Gastrocnemius medialis (tissue), 4 donors: Measurements from ENCODE around the gene ABCC4.

ENCODE experiments used
- CTCF ChIP-seq, 5 experiments: fragments of 450-650 bp in 3 of 5; fragments of 200-600 bp in 2 of 5; sonication (generic) in 2 of 5; IDR thresholded peaks in 4 of 5; conservative IDR thresholded peaks in 1 of 5; 1 replicate in 4 of 5; 2 replicates in 1 of 5; pipeline ENCODE4 v1.5.1; 2016 to 2019; ENCODE audit warnings: antibody characterized with exemption in 5 of 5, mild to moderate bottlenecking in 3 of 5, moderate library complexity in 3 of 5
- POLR2A ChIP-seq, 2 donors: fragments of 450-650 bp; IDR thresholded peaks; one replicate each; pipeline ENCODE4 v1.6.1; 2017; ENCODE audit warnings: antibody characterized with exemption in 2 of 2, mild to moderate bottlenecking in 2 of 2, moderate library complexity in 2 of 2

- TF ChIP-seq CTCF (IDR thresholded peaks at IDR 0.05 in 4 of 5, conservative IDR thresholded peaks at IDR 0.05 in 1 of 5) (no peak), POLR2A (IDR thresholded peaks at IDR 0.05) (no peak)
Measured at GRCh38 chr13:95317039-95317989, 16.1 kb upstream of the ABCC4 start.
